Heart right ventricle (tissue), 16 donors: Measurements from ENCODE around the gene ITPKB. TPM values are rescaled to one million over a fixed set of nuclear protein-coding genes. Genes with fewer than 3 reads are reported as not detected.

ENCODE experiments used
- ATAC-seq, 8 donors: fragments of 200-7000 bp; cut with Tn5 transposase; one replicate each; pipeline ENCODE4 v1.9.1; 2020; ENCODE audit warnings: mild to moderate bottlenecking in 8 of 8, moderate library complexity in 8 of 8, moderate number of reproducible peaks in 1 of 8
- DNase-seq, 2 donors: peaks; one replicate each; pipeline ENCODE4 v3.0.0-alpha.2; 2020
- H3K27ac ChIP-seq, 10 donors: fragments of 200-600 bp; sonication (generic) in 2 of 10; one replicate each; pipeline versions ENCODE4 v1.5.0 to v1.8.0; 2020 to 2022; ENCODE audit warnings: mild to moderate bottlenecking in 3 of 10
- H3K27me3 ChIP-seq, 7 donors: fragments of 200-600 bp; one replicate each; pipeline ENCODE4 v1.8.0; 2021 to 2022; ENCODE audit warnings: mild to moderate bottlenecking in 2 of 7
- H3K36me3 ChIP-seq, 9 donors: fragments of 200-600 bp; sonication (generic) in 1 of 9; one replicate each; pipeline versions ENCODE4 v1.5.0 to v1.8.0; 2020 to 2022; ENCODE audit warnings: mild to moderate bottlenecking in 2 of 9
- H3K4me1 ChIP-seq, 9 donors: fragments of 200-600 bp; sonication (generic) in 1 of 9; one replicate each; pipeline versions ENCODE4 v1.5.0 to v1.8.0; 2020 to 2022; ENCODE audit warnings: mild to moderate bottlenecking in 4 of 9
- H3K4me3 ChIP-seq, 10 donors: fragments of 200-600 bp; sonication (generic) in 2 of 10; one replicate each; pipeline versions ENCODE4 v1.5.0 to v1.8.0; 2020 to 2022; ENCODE audit warnings: mild to moderate bottlenecking in 7 of 10, moderate library complexity in 2 of 10
- H3K9me3 ChIP-seq, 11 donors: fragments of 200-600 bp in 10 of 11; sonication (generic) in 2 of 11; one replicate each; pipeline versions ENCODE4 v1.5.0 to v1.8.0; 2013 to 2022; ENCODE audit warnings: mild to moderate bottlenecking in 2 of 11, control low read depth in 1 of 11, moderate library complexity in 1 of 11
- whole genome bisulfite sequencing, 2 donors: extraction: QIAGEN DNeasy Blood & Tissue Kit; methylation state at CpG; one replicate each; pipeline ENCODE4 v1.1.7; 2013; ENCODE audit warnings: inconsistent platforms in 1 of 2; 5-methylcytosine and 5-hydroxymethylcytosine counted together
- intact Hi-C, 10 donors: fragments of 100-400 bp; cut with DNase I; formaldehyde crosslinking; loops; one replicate each; pipeline versions ENCODE4 v1.11.1 to v1.14.2; 2022
- polyA plus RNA-seq, 2 donors: library from polyadenylated mRNA; stranded (reverse); fragments of 200-250 nt; gene quantifications; one replicate each; pipeline ENCODE4 v1.2.3, GENCODE V29; 2013
- total RNA-seq, 10 donors: library from RNA; stranded (reverse); fragmentation: NEBNext Ultra II Directional in 3 of 10; extraction: Animal tissue kit (Norgen Biotek cat#: 25700) in 3 of 10; gene quantifications; one replicate each; pipeline versions ENCODE4 v1.2.1 to v1.2.4, GENCODE V29; 2021 to 2023
- TF ChIP-seq, protein P1 (sequence below), 9 donors: fragments of 200-600 bp; sonication (generic) in 2 of 9; IDR thresholded peaks; one replicate each; pipeline versions ENCODE4 v1.5.0 to v1.8.0; 2021 to 2022; ENCODE audit warnings: antibody characterized with exemption in 9 of 9, mild to moderate bottlenecking in 5 of 9, moderate library complexity in 1 of 9
- donor health status: Arrhythmogenic right ventricular cardiomyopathy.
- donor health status: ischemic (EF 13 %, LVEDD 7.1; RV severe dilation, severe dysfunction).
- donor health status: healthy with polysubstance abuse.
- donor health status: DM: no; HTN: yes; CAD: no.
- donor health status: DM: no; HTN: no; CAD: no.
- donor health status: ischemic (EF 25% LVEDD 6.9; RV normal size, moderate dysfunction).
- donor health status: ischemic (EF 25% LVEDD 5.7; RV mildly dilated, moderate dysfunction).
- donor health status: healthy.
- donor health status: DM: yes; HTN: yes; CAD: no.
- donor health status: Ischemic cardiomyopathy.
- donor health status: ischemic (EF 35%, LVEDD 5.7; RV mildly dilated, moderate dysfunction).
- donor health status: nonischemic (EF 11% LVEDD 7.7; RV severe dilation, severe dysfunction).
- donor health status: DM: yes; HTN: yes; CAD: no.
- donor health status: PGD.
- donor health status: ischemic (EF 29% LVEDD 5.4; RV normal size, mild dysfunction).
- donor health status: nonischemic (EF 23%, LVEDD 6.1; RV moderate dilation, normal function).

Gene ITPKB
- total and polyA plus RNA-seq, 12 donors, result 4.5 to 30.5 (median 16.1) TPM

DNA sequence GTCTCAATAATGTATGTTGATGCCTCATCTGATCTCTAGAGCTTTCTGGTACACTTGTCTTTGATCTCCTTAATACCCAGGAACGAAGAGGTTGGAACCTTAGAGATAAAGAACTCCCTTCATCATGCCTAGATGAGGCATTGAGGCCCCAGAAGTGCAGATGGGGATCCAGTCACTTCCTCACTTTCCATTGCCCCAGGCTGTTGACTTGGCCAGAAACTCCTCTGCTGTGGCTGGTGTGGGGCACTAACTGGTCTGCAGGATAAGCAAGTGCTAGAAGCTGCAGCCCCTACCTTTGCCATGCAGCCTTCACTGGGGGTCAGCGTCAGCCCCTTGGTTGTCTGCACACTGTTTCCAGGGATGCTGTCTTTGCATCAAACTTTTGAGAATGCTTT lies 140.6 kb downstream of the ITPKB start:
- DNase-seq (no peak), ATAC-seq (no peak)
- H3K27me3 ChIP-seq, result no peaks in the 10 kb centered on the region
- intact Hi-C loops, result no loop called here
- no peak overlapping the region for H3K27ac ChIP-seq
- TF ChIP-seq, protein P1, sequence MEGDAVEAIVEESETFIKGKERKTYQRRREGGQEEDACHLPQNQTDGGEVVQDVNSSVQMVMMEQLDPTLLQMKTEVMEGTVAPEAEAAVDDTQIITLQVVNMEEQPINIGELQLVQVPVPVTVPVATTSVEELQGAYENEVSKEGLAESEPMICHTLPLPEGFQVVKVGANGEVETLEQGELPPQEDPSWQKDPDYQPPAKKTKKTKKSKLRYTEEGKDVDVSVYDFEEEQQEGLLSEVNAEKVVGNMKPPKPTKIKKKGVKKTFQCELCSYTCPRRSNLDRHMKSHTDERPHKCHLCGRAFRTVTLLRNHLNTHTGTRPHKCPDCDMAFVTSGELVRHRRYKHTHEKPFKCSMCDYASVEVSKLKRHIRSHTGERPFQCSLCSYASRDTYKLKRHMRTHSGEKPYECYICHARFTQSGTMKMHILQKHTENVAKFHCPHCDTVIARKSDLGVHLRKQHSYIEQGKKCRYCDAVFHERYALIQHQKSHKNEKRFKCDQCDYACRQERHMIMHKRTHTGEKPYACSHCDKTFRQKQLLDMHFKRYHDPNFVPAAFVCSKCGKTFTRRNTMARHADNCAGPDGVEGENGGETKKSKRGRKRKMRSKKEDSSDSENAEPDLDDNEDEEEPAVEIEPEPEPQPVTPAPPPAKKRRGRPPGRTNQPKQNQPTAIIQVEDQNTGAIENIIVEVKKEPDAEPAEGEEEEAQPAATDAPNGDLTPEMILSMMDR (IDR thresholded peaks at IDR 0.05), result no peak
- no peaks in the 10 kb centered on the region for H3K36me3 ChIP-seq
- H3K9me3 ChIP-seq, result peaks cover 0 to 12% (median 5%) of the 10 kb centered on the region in 11 donors
- H3K4me3 ChIP-seq, result no peak overlapping the region
- peaks cover 5 to 17% (median 14%) of the 10 kb centered on the region in 9 donors for H3K4me1 ChIP-seq
- 89 to 91% methylated on average over 2 of the region's 2 CpGs for WGBS, 2 donors

DNA sequence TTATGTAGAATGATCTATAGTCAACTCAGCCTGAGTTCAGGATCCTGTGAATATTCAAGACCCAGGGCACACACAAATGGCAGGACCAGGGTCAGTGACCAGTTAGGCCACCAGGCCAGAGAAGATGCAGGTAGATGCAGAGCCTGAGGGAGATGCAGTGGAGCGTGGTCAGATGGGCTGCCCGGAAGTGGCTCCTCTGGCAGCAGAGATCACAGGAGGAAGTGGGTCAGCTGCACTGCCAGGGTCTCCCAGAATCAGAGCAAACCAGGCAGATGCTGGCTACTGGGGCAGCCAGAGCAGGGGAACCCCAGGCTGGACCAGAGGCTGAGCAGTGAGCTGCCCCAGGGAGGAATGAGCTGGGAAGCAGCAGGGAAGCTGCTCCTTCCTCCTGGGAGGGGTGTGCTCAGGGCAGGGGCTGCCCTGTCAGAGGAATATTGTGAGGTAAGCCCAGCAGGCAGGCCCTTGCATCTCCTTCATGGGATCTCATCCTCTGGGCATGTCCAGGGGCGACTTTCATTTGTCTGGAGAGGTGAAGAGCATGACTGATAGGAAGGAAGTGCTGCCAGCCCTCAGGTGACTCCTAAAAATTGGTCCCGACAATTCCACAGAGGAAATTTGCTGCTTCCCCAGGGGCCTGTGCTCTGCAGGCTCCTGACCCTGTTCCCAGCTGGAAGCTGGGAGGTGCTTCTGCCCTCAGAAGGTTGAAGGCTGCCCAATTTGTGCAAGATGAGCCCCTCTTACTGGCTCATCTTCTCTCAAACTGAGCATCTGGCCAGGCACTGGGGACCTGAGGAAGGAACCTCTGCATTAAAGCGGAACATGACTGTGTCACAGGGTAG lies 141.2 kb downstream of the ITPKB start:
- H3K4me3 ChIP-seq, result no peak overlapping the region
- intact Hi-C loops, result no loop called here
- H3K4me1 ChIP-seq, result peaks cover 0 to 11% (median 8%) of the 10 kb centered on the region in 9 donors
- peaks cover 0 to 12% (median 5%) of the 10 kb centered on the region in 11 donors for H3K9me3 ChIP-seq
- H3K27ac ChIP-seq, result no peak overlapping the region
- DNase-seq, result no peak
- no peak for ATAC-seq
- WGBS, 2 donors, result 80 to 90% methylated on average over 5 of the region's 5 CpGs
- H3K36me3 ChIP-seq, result no peaks in the 10 kb centered on the region
- no peaks in the 10 kb centered on the region for H3K27me3 ChIP-seq
- TF ChIP-seq, protein P1 (IDR thresholded peaks at IDR 0.05), result no peak

DNA sequence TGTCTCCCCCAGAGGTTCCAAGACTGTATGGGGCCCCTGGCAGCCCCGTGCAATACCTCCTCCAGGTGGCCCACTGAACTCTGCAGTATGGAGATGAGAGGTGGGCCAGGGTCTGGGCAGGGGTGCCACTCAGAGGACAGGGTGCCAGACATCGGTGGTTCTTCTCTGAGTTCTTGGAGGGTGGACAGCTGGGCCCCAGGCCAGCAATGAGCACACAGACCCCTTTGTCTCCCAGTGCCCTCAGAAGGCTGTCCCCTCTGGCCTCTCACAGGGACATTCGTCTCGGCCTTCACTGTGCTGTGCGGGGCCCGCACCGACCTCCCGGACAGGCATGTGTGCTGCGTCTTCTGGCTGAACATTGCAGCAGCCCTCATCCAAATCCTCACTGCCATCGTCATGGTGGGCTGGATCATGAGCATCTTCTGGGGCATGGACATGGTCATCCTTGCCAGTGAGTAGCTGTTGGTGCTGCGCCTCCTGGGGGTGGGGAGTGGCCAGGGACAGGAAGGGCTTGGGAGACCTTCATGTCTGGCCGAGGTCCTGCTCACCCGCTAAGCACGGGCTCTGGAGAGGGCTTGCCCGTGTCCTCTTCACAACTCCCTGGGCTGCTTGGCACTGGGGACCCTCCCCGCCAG lies 142.4 kb downstream of the ITPKB start:
- ATAC-seq, result no peak
- no peaks in the 10 kb centered on the region for H3K27me3 ChIP-seq
- peaks cover 0 to 12% (median 5%) of the 10 kb centered on the region in 11 donors for H3K9me3 ChIP-seq
- intact Hi-C loops, result no loop called here
- no peaks in the 10 kb centered on the region for H3K36me3 ChIP-seq
- H3K27ac ChIP-seq, result no peak overlapping the region
- no peak for DNase-seq
- H3K4me1 ChIP-seq, result no peaks in the 10 kb centered on the region
- WGBS, 2 donors, result 87 to 88% methylated on average over 16 of the region's 16 CpGs
- TF ChIP-seq, protein P1 (IDR thresholded peaks at IDR 0.05), result no peak
- H3K4me3 ChIP-seq, result no peak overlapping the region

DNA sequence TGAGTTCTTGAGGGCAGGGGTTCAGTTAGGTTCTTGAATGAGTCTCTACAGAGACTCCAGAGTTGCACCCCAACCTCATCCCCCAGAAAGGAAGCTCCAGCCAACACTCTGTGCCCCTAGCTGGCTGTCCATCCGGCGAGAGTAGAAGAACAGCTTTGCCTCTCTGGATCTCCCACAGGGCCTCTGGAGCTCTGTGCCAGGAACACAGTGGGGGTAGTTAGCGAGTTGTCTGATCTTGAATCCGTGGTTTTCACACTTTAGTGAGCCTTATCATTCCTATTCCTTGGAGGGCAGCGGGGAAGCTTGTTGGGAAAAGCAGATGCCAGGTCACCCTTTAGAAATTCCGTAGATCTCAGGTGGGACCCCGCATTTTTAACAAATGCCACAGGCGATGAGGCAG lies 145.5 kb downstream of the ITPKB start:
- Histone ChIP-seq H3K27ac (no peak overlapping the region), H3K4me1 (peaks cover 0 to 10% (median 0%) of the 10 kb centered on the region in 9 donors), H3K4me3 (no peak overlapping the region), H3K9me3 (peaks cover 0 to 12% (median 5%) of the 10 kb centered on the region in 11 donors), H3K27me3 (no peaks in the 10 kb centered on the region), H3K36me3 (no peaks in the 10 kb centered on the region)
- WGBS, 2 donors, result 77% methylated on average over 8 of the region's 8 CpGs
- DNase-seq, result no peak
- TF ChIP-seq, protein P1 (IDR thresholded peaks at IDR 0.05), result no peak
- ATAC-seq, result no peak
- intact Hi-C loops, result no loop called here
